GM12878 (cell line): ENCODE measurements around the gene NUDT1. TPM values are rescaled to one million over a fixed set of nuclear protein-coding genes. Genes with fewer than 3 reads are reported as not detected.

Experiments used
- ATAC-seq: fragments of 200-7000 bp; cut with Tn5 transposase; 3 replicates; pipeline ENCODE4 v1.9.1; 2020; ENCODE audit warnings: mild to moderate bottlenecking, moderate library complexity
- BruUV-seq: library from RNA; stranded (reverse); fragments of 400-500 nt; replicated peaks from 2 replicates; lab custom pipeline; 2021; lab: Mats Ljungman, UMichigan
- CTCF ChIA-PET: fragments of 300-600 bp; sonication (Branson Sonifier 250); formaldehyde crosslinking; extraction: SDS; loops from one replicate; lab custom pipeline; 2021; ENCODE audit warnings: inconsistent platforms; lab: Yijun Ruan, JAX
- POLR2A ChIA-PET: fragments of 350-600 bp; formaldehyde crosslinking; extraction: SDS; loops from one replicate; lab custom pipeline; 2021; ENCODE audit warnings: inconsistent platforms; lab: Charles Lee
- RAD21 ChIA-PET: fragments of 300-600 bp; sonication (Branson Sonifier 250); formaldehyde crosslinking; loops from one replicate; lab custom pipeline; 2023; ENCODE audit warnings: antibody characterized with exemption; ENCODE audit not compliant: unreplicated experiment; lab: Charles Lee
- SMC1A ChIA-PET: fragments of 300-600 bp; sonication (Branson Sonifier 250); formaldehyde crosslinking; loops from one replicate; lab custom pipeline; 2023; ENCODE audit not compliant: unreplicated experiment, uncharacterized antibody; lab: Charles Lee
- DNase-seq: peaks from one replicate; pipeline ENCODE4 v3.0.0-alpha.2; 2011; ENCODE audit warnings: low read depth, low spot score
- FAIRE-seq: peaks from 3 replicates; lab custom pipeline; 2011; peaks lifted over from hg19 to GRCh38; lab: Jason Lieb, UNC
- H2AFZ ChIP-seq: 2 replicates; pipeline ENCODE4 v1.6.0; 2011; ENCODE audit warnings: low read depth, low read length, control low read depth; ENCODE audit not compliant: control insufficient read depth
- H3K27ac ChIP-seq: 2 replicates; pipeline ENCODE4 v1.5.1; 2011; ENCODE audit warnings: control low read depth; ENCODE audit not compliant: control insufficient read depth, insufficient read depth
- H3K27me3 ChIP-seq, 2 experiments: replicated peaks in 1 of 2; 2 replicates each; pipeline versions ENCODE4 v1.6.0 to v1.6.1; 2011; ENCODE audit warnings: low read length in 1 of 2; ENCODE audit not compliant: control insufficient read depth in 2 of 2, insufficient read depth in 2 of 2
- H3K36me3 ChIP-seq, 2 experiments: 2 replicates each; pipeline ENCODE4 v1.5.1; 2011; ENCODE audit warnings: low read length in 1 of 2; ENCODE audit not compliant: control insufficient read depth in 2 of 2, insufficient read depth in 2 of 2
- H3K4me1 ChIP-seq: 2 replicates; pipeline ENCODE4 v1.6.1; 2011; ENCODE audit warnings: mild to moderate bottlenecking, low read length, moderate library complexity, mixed read lengths; ENCODE audit not compliant: control insufficient read depth, insufficient read depth
- H3K4me2 ChIP-seq: 2 replicates; pipeline ENCODE4 v1.6.0; 2011; ENCODE audit warnings: control low read depth; ENCODE audit not compliant: control insufficient read depth, insufficient read depth
- H3K4me3 ChIP-seq: fragments of 200-600 bp; sonication (generic); 2 replicates; pipeline ENCODE4 v1.5.1; 2016
- H3K79me2 ChIP-seq: 2 replicates; pipeline ENCODE4 v1.6.0; 2011; ENCODE audit warnings: low read length; ENCODE audit not compliant: control insufficient read depth, insufficient read depth
- H3K9ac ChIP-seq: 2 replicates; pipeline ENCODE4 v1.8.0; 2011; ENCODE audit warnings: low read length, control low read depth, mixed read lengths; ENCODE audit not compliant: control insufficient read depth, insufficient read depth
- H3K9me3 ChIP-seq: replicated peaks from 3 replicates; pipeline ENCODE4 v1.5.1; 2011; ENCODE audit warnings: mild to moderate bottlenecking, low read length; ENCODE audit not compliant: control insufficient read depth, insufficient read depth
- H4K20me1 ChIP-seq: 2 replicates; pipeline ENCODE4 v1.6.0; 2011; ENCODE audit not compliant: control insufficient read depth, insufficient read depth
- CEBPB ChIP-seq, 2 experiments: fragments of 150-350 bp in 1 of 2; IDR thresholded peaks; 2 replicates each; pipeline ENCODE4 v1.6.1; 2012 to 2014; ENCODE audit warnings: low read depth in 2 of 2, low read length in 2 of 2, borderline replicate concordance in 1 of 2, inconsistent platforms in 1 of 2
- IKZF1 ChIP-seq: fragments of 450-650 bp; conservative IDR thresholded peaks from 2 replicates; pipeline ENCODE4 v1.6.1; 2017; ENCODE audit warnings: antibody characterized with exemption, mild to moderate bottlenecking
- MTA3 ChIP-seq: IDR thresholded peaks from 2 replicates; pipeline ENCODE4 v1.6.1; 2012; ENCODE audit warnings: low read length, inconsistent platforms, borderline replicate concordance
- NR2C2 ChIP-seq: IDR thresholded peaks from 2 replicates; pipeline ENCODE4 v1.6.1; 2011; ENCODE audit warnings: borderline replicate concordance, low read depth; ENCODE audit not compliant: control insufficient read depth, insufficient read length
- YY1 ChIP-seq: IDR thresholded peaks from 2 replicates; pipeline ENCODE4 v1.6.1; 2011; ENCODE audit warnings: low read depth, mild to moderate bottlenecking, low read length
- WGBS: methylation state at CpG from one replicate; pipeline ENCODE4 v1.1.6; 2016; ENCODE audit warnings: low lambda C conversion rate; ENCODE audit not compliant: insufficient replicate concordance, insufficient coverage; ENCODE audit errors: missing lambda C conversion rate; 5-methylcytosine and 5-hydroxymethylcytosine counted together
- in situ Hi-C: fragments of 300-500 bp; cut with MboI; formaldehyde crosslinking; loops from 9 replicates; pipeline ENCODE4 v1.14.3; 2018; ENCODE audit warnings: mixed read lengths
- intact Hi-C: fragments of 100-400 bp; cut with micrococcal nuclease; formaldehyde crosslinking; loops from one replicate; pipeline ENCODE4 v1.14.2; 2022; ENCODE audit not compliant: unreplicated experiment
- polyA plus RNA-seq, 11 experiments: library from polyadenylated mRNA; depleted of rRNA in 4 of 11; unstranded in 6 of 11; stranded (reverse) in 5 of 11; fragments of >200 nt; fragmentation: Nextera tagmentation in 4 of 11; fragmentation: Illumina TruSeq in 1 of 11; extraction: Ambion mirVana in 4 of 11; extraction: Trizol in 1 of 11; gene quantifications; 1 replicate in 1 of 11; 2 replicates in 10 of 11; pipeline versions ENCODE4 v1.2.1 to v1.2.3, GENCODE V29; 2011 to 2016; ENCODE audit warnings: inconsistent platforms in 2 of 11, missing spikeins in 2 of 11, low read depth in 1 of 11
- total RNA-seq, 4 experiments: library from RNA; depleted of rRNA in 3 of 4; stranded (reverse); fragments of >200 nt in 3 of 4; fragmentation: Illumina TruSeq in 1 of 4; extraction: Trizol in 1 of 4; gene quantifications; 2 replicates each; pipeline versions ENCODE4 v1.2.1 to v1.2.3, GENCODE V29; 2013 to 2021
- TF ChIP-seq, protein P1 (sequence below): fragments of 150-350 bp; IDR thresholded peaks from 2 replicates; pipeline ENCODE4 v1.6.1; 2014; ENCODE audit warnings: mild to moderate bottlenecking, low read depth, low read length
- TF ChIP-seq, protein P2 (sequence below): IDR thresholded peaks from 2 replicates; pipeline ENCODE4 v1.6.1; 2011; ENCODE audit warnings: low read depth, low read length, improper control_type of control experiment, borderline replicate concordance
- TF ChIP-seq, protein P3 (sequence below): IDR thresholded peaks from 2 replicates; pipeline ENCODE4 v1.6.1; 2012; ENCODE audit warnings: mild to moderate bottlenecking, low read depth, low read length

NUDT1 gene
- total and polyA plus RNA-seq, 10 of the 15 experiments (the other 5 are each of a cell fraction or from before 2014, with no cell fraction given) = 7.7 to 122 (median 59.2) TPM

DNA sequence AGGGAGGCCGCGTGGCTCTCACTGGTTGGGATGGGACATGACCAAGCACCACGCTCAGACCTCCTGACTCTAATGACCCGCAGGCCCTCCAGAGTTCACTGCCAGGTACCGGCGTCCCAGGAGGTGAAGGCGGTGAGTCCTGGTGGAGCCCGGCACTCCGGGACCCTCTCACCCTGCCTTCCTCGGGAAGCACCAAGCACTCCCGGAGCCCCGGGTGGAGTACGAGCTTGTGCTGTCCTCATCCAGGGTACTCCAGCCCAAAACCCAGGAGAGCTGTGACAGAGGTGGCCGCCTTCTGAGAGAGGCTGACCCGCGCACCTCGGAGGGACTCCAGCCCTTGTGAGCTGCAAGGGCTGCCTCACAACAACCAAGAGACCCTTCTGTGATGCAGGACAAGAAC, 18.7 kb upstream of the NUDT1 start:
- ChIA-PET CTCF (no interaction called here), POLR2A (no interaction called here)
- peaks cover 14 to 43% of the 10 kb centered on the region in 2 experiments for H3K36me3 ChIP-seq
- 95% methylated on average over 17 of the region's 17 CpGs for WGBS
- peaks cover 2% of the 10 kb centered on the region; the same call in 1 of the 2 replicates for H4K20me1 ChIP-seq
- in situ Hi-C loops = no loop called here
- H3K4me3 ChIP-seq = no peak overlapping the region
- TF ChIP-seq MTA3 (no peak), IKZF1 (no peak)
- TF ChIP-seq, protein P1, sequence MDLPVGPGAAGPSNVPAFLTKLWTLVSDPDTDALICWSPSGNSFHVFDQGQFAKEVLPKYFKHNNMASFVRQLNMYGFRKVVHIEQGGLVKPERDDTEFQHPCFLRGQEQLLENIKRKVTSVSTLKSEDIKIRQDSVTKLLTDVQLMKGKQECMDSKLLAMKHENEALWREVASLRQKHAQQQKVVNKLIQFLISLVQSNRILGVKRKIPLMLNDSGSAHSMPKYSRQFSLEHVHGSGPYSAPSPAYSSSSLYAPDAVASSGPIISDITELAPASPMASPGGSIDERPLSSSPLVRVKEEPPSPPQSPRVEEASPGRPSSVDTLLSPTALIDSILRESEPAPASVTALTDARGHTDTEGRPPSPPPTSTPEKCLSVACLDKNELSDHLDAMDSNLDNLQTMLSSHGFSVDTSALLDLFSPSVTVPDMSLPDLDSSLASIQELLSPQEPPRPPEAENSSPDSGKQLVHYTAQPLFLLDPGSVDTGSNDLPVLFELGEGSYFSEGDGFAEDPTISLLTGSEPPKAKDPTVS = no peak
- TF ChIP-seq, all 136 proteins: peak for 0
- no peaks in the 10 kb centered on the region for H3K9me3 ChIP-seq
- H3K9ac ChIP-seq = no peak overlapping the region
- intact Hi-C loops = no loop called here
- no peak overlapping the region for H3K27ac ChIP-seq
- H3K79me2 ChIP-seq = no peaks in the 10 kb centered on the region; the same call in none of the 2 replicates
- no peak for DNase-seq
- FAIRE-seq = no peak
- no peaks in the 10 kb centered on the region for H3K4me1 ChIP-seq
- H3K4me2 ChIP-seq = no peak overlapping the region
- no TSS peak for BruUV-seq
- RAD21 ChIA-PET = no interaction called here
- H2AFZ ChIP-seq = no peak overlapping the region
- SMC1A ChIA-PET = no interaction called here
- H3K27me3 ChIP-seq = no peaks in the 10 kb centered on the region
- ATAC-seq = no peak

DNA sequence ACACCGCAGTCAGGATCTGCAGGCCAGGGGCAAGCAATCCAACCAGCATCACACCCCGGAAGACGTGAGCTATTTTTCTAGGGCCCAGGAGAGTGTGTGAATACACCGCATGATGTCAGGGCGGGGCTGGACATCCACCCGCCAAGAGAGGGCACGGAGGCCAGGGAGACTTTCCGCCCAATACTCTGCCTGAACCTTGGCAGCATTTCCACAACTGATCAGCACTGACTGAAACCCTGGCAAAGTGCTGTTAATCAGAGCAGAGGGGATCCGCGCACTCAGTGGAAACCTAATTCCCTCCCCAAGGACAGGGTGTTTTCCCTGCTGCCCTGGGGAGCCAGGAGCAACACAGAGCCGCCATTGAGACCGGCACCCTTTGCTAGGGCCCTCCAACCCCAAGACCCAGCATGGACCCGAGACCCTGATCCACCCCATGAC, 17.5 kb upstream of the NUDT1 start:
- Histone ChIP-seq H3K4me2 (no peak overlapping the region), H3K9me3 (no peaks in the 10 kb centered on the region), H3K79me2 (peaks cover 2% of the 10 kb centered on the region), H3K27me3 (no peaks in the 10 kb centered on the region), H3K27ac (no peak overlapping the region), H3K4me1 (no peaks in the 10 kb centered on the region), H2AFZ (no peak overlapping the region), H3K36me3 (peaks cover 14 to 43% of the 10 kb centered on the region in 2 experiments), H3K9ac (no peak overlapping the region), H4K20me1 (peaks cover 2% of the 10 kb centered on the region; the same call in 1 of the 2 replicates), H3K4me3 (no peak overlapping the region)
- no TSS peak for BruUV-seq
- ATAC-seq (no peak), FAIRE-seq (no peak), DNase-seq (no peak)
- ChIA-PET CTCF (no interaction called here), SMC1A (no interaction called here), RAD21 (no interaction called here), POLR2A (no interaction called here)
- in situ Hi-C loops (no loop called here), intact Hi-C loops (no loop called here)
- 97% methylated on average over 13 of the region's 13 CpGs for WGBS
- TF ChIP-seq, protein P2, sequence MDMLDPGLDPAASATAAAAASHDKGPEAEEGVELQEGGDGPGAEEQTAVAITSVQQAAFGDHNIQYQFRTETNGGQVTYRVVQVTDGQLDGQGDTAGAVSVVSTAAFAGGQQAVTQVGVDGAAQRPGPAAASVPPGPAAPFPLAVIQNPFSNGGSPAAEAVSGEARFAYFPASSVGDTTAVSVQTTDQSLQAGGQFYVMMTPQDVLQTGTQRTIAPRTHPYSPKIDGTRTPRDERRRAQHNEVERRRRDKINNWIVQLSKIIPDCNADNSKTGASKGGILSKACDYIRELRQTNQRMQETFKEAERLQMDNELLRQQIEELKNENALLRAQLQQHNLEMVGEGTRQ = no peak
- TF ChIP-seq YY1 (no peak), NR2C2 (no peak), CEBPB (IDR thresholded peaks at IDR 0.05; ENCODE audit: borderline replicate concordance in 1 of 2, low read depth in 2 of 2, low read length in 2 of 2) (no peak)
- TF ChIP-seq, protein P3, sequence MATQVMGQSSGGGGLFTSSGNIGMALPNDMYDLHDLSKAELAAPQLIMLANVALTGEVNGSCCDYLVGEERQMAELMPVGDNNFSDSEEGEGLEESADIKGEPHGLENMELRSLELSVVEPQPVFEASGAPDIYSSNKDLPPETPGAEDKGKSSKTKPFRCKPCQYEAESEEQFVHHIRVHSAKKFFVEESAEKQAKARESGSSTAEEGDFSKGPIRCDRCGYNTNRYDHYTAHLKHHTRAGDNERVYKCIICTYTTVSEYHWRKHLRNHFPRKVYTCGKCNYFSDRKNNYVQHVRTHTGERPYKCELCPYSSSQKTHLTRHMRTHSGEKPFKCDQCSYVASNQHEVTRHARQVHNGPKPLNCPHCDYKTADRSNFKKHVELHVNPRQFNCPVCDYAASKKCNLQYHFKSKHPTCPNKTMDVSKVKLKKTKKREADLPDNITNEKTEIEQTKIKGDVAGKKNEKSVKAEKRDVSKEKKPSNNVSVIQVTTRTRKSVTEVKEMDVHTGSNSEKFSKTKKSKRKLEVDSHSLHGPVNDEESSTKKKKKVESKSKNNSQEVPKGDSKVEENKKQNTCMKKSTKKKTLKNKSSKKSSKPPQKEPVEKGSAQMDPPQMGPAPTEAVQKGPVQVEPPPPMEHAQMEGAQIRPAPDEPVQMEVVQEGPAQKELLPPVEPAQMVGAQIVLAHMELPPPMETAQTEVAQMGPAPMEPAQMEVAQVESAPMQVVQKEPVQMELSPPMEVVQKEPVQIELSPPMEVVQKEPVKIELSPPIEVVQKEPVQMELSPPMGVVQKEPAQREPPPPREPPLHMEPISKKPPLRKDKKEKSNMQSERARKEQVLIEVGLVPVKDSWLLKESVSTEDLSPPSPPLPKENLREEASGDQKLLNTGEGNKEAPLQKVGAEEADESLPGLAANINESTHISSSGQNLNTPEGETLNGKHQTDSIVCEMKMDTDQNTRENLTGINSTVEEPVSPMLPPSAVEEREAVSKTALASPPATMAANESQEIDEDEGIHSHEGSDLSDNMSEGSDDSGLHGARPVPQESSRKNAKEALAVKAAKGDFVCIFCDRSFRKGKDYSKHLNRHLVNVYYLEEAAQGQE = no peak
